ENCODE data around the gene AGPAT1.
A peak's percentile ranks its signal among the peaks of the same experiment; 100 is the strongest.
"Not testable (repeated sequence)": the region's sequence is repeated elsewhere in the genome, so short reads cannot be mapped to it uniquely, and the experiment has no call there.

AGPAT1 gene

GRCh38 chr6:32148289-32149091 is 27.4 kb downstream of the AGPAT1 start:
- no peak for DNase-seq (ENCODE audit: low read depth, low spot score)

GRCh38 chr6:32147401-32148132 is 28.3 kb downstream of the AGPAT1 start:
- no peak for DNase-seq (ENCODE audit: low read depth, low spot score)

- DNase-seq (ENCODE audit: low read depth, low spot score) = no peak
These were observed 29.2 kb downstream of the AGPAT1 start for GRCh38 chr6:32146687-32147086.

GRCh38 chr6:32146287-32146686 is 29.6 kb downstream of the AGPAT1 start:
- no peak for DNase-seq (ENCODE audit: low read depth, low spot score)

GRCh38 chr6:32144238-32144637 is 31.6 kb downstream of the AGPAT1 start:
- DNase-seq (ENCODE audit: low read depth, low spot score) = not testable (repeated sequence)

- no peak for DNase-seq (ENCODE audit: low read depth, low spot score)
These were observed 35.4 kb downstream of the AGPAT1 start for GRCh38 chr6:32140420-32141046.

GRCh38 chr6:32139590-32139989 is 36.3 kb downstream of the AGPAT1 start:
- DNase-seq (ENCODE audit: low read depth, low spot score) = no peak

GRCh38 chr6:32137454-32137853 is 38.4 kb downstream of the AGPAT1 start:
- DNase-seq (ENCODE audit: low read depth, low spot score) = no peak

GRCh38 chr6:32133786-32134185 is 42.1 kb downstream of the AGPAT1 start:
- DNase-seq (ENCODE audit: low read depth, low spot score) = no peak

GRCh38 chr6:32132110-32132509 is 43.8 kb downstream of the AGPAT1 start:
- DNase-seq (ENCODE audit: low read depth, low spot score) = no peak

GRCh38 chr6:32131439-32131948 is 44.4 kb downstream of the AGPAT1 start:
- no peak for DNase-seq (ENCODE audit: low read depth, low spot score)

GRCh38 chr6:32129297-32130088 is 46.4 kb downstream of the AGPAT1 start:
- no peak for DNase-seq (ENCODE audit: low read depth, low spot score)

- no peak for DNase-seq (ENCODE audit: low read depth, low spot score)
These were observed 47.1 kb downstream of the AGPAT1 start for GRCh38 chr6:32128751-32129296.

GRCh38 chr6:32127717-32128592 is 47.9 kb downstream of the AGPAT1 start, which contains the start of gene ATF6B:
TSS of gene ATF6B (minus strand) at chr6:32128246. CDS start at chr6:32128207, 39 bp downstream.
- peak; percentile 99 for DNase-seq (ENCODE audit: low read depth, low spot score)

GRCh38 chr6:32127409-32127716 is 48.5 kb downstream of the AGPAT1 start:
- DNase-seq (ENCODE audit: low read depth, low spot score) = no peak

- no peak for DNase-seq (ENCODE audit: low read depth, low spot score)
These were observed 49.0 kb downstream of the AGPAT1 start for GRCh38 chr6:32126880-32127279.

GRCh38 chr6:32123681-32124080 is 52.2 kb downstream of the AGPAT1 start:
- DNase-seq (ENCODE audit: low read depth, low spot score) = no peak

- DNase-seq (ENCODE audit: low read depth, low spot score) = no peak
These were observed 55.3 kb downstream of the AGPAT1 start for GRCh38 chr6:32120573-32121059.

- DNase-seq (ENCODE audit: low read depth, low spot score) = no peak
These were observed 56.9 kb downstream of the AGPAT1 start for GRCh38 chr6:32118782-32119628.

All from iPS DF 19.7 (cell line).